ENCODE results near the gene XXYLT1. TPM values are rescaled to one million over a fixed set of nuclear protein-coding genes. Genes with fewer than 3 reads are reported as not detected.

Gene XXYLT1
- total RNA-seq = 12.1 and 14.4 TPM in 2 replicates

GRCh38 chr3:195270817-195271409 is at the start of gene XXYLT1:
TSS of gene XXYLT1 (minus strand) at chr3:195271159. CDS start at chr3:195271058, 101 bp downstream.

Other genes with a start within 250 kb of the XXYLT1 start
- 74.1 and 96.1 TPM in 2 replicates for gene ACAP2, start 171.9 kb upstream of the XXYLT1 start, total RNA-seq